OCI-LY1 (cell line): ENCODE results near the gene FILIP1.

ENCODE experiments used
- H2AFZ ChIP-seq: fragments of 200-600 bp; sonication (generic), shearing (Covaris generic); 2 replicates; pipeline ENCODE4 v1.6.0; 2014; ENCODE audit warnings: antibody characterized with exemption, mild to moderate bottlenecking, low read length
- H3F3A ChIP-seq: fragments of 200-600 bp; sonication (generic), shearing (Covaris generic); 2 replicates; pipeline ENCODE4 v1.6.0; 2014; ENCODE audit warnings: mild to moderate bottlenecking, antibody characterized with exemption, low read length, moderate library complexity; ENCODE audit not compliant: insufficient read depth
- H3K27ac ChIP-seq: fragments of 200-600 bp; sonication (generic); 2 replicates; pipeline ENCODE4 v1.5.1; 2014; ENCODE audit warnings: low read length, mixed run types, mild to moderate bottlenecking, low read depth; ENCODE audit not compliant: poor library complexity, severe bottlenecking
- H3K27me3 ChIP-seq: fragments of 200-600 bp; sonication (generic); 2 replicates; pipeline ENCODE4 v1.6.0; 2014; ENCODE audit warnings: antibody characterized with exemption, mild to moderate bottlenecking, low read length, moderate library complexity; ENCODE audit not compliant: insufficient read depth
- H3K36me3 ChIP-seq: fragments of 200-600 bp; sonication (generic); 2 replicates; pipeline ENCODE4 v1.6.1; 2014; ENCODE audit warnings: mild to moderate bottlenecking, antibody characterized with exemption, low read length, moderate library complexity, mixed read lengths; ENCODE audit not compliant: insufficient read depth
- H3K4me1 ChIP-seq: fragments of 200-600 bp; sonication (generic); 2 replicates; pipeline ENCODE4 v1.5.1; 2014; ENCODE audit warnings: mild to moderate bottlenecking, low read length, moderate library complexity; ENCODE audit not compliant: insufficient read depth, severe bottlenecking
- H3K4me2 ChIP-seq: fragments of 200-600 bp; sonication (generic), shearing (Covaris generic); 2 replicates; pipeline ENCODE4 v1.6.1; 2014; ENCODE audit warnings: low read length
- H3K4me3 ChIP-seq: fragments of 200-600 bp; sonication (generic); 2 replicates; pipeline ENCODE4 v1.5.1; 2014; ENCODE audit warnings: low read length, low read depth, mild to moderate bottlenecking, mixed read lengths; ENCODE audit not compliant: poor library complexity, severe bottlenecking
- H3K79me2 ChIP-seq: fragments of 200-600 bp; shearing (Covaris generic); 2 replicates; pipeline ENCODE4 v1.6.1; 2016; ENCODE audit warnings: mixed run types, low read length, mixed read lengths; ENCODE audit not compliant: insufficient read depth
- H3K9ac ChIP-seq: fragments of 200-600 bp; sonication (generic), shearing (Covaris generic); 2 replicates; pipeline ENCODE4 v1.6.1; 2014; ENCODE audit warnings: mild to moderate bottlenecking, low read length, mixed read lengths
- H3K9me2 ChIP-seq: fragments of 200-600 bp; sonication (generic), shearing (Covaris generic); 2 replicates; pipeline ENCODE4 v1.6.1; 2014; ENCODE audit warnings: low read depth, mild to moderate bottlenecking, low read length, mixed read lengths
- H3K9me3 ChIP-seq: fragments of 200-600 bp; shearing (Covaris generic); 2 replicates; pipeline ENCODE4 v1.6.1; 2014; ENCODE audit warnings: low read length, mixed read lengths
- H4K20me1 ChIP-seq: fragments of 200-600 bp; sonication (generic), shearing (Covaris generic); 2 replicates; pipeline ENCODE4 v1.6.0; 2016; ENCODE audit warnings: mild to moderate bottlenecking, low read length; ENCODE audit not compliant: insufficient read depth
- CTCF ChIP-seq: fragments of 200-600 bp; sonication (generic), shearing (Covaris generic); IDR thresholded peaks from 2 replicates; pipeline ENCODE4 v1.5.1; 2017; ENCODE audit warnings: mild to moderate bottlenecking, antibody characterized with exemption, low read length, moderate library complexity, mixed read lengths
- EZH2 ChIP-seq: fragments of 200-600 bp; sonication (generic), shearing (Covaris generic); IDR thresholded peaks from 2 replicates; pipeline ENCODE4 v1.8.0; 2017; ENCODE audit warnings: borderline replicate concordance, mixed run types, mild to moderate bottlenecking, antibody characterized with exemption, low read length, moderate library complexity, mixed read lengths

FILIP1 gene

GRCh38 chr6:75481936-75482593 is 11.5 kb downstream of the FILIP1 start:
- Histone ChIP-seq H3K4me3 (no peak overlapping the region), H3K27me3 (no peaks in the 10 kb centered on the region), H3K9me3 (no peaks in the 10 kb centered on the region), H3K9ac (no peak overlapping the region), H3K4me1 (no peaks in the 10 kb centered on the region), H3K4me2 (no peak overlapping the region), H3K79me2 (no peaks in the 10 kb centered on the region), H3F3A (no peaks in the 10 kb centered on the region), H3K27ac (no peak overlapping the region), H3K36me3 (no peaks in the 10 kb centered on the region), H3K9me2 (no peaks in the 10 kb centered on the region), H4K20me1 (no peaks in the 10 kb centered on the region), H2AFZ (no peak overlapping the region)
- TF ChIP-seq EZH2 = no peak
- no peak for TF ChIP-seq CTCF

- no peak overlapping the region for H3K4me3 ChIP-seq
- no peak overlapping the region for H3K27ac ChIP-seq
- H4K20me1 ChIP-seq = no peaks in the 10 kb centered on the region
- no peaks in the 10 kb centered on the region for H3F3A ChIP-seq
- H3K9ac ChIP-seq = no peak overlapping the region
- H3K27me3 ChIP-seq = no peaks in the 10 kb centered on the region
- H3K36me3 ChIP-seq = no peaks in the 10 kb centered on the region
- H3K9me3 ChIP-seq = no peaks in the 10 kb centered on the region
- no peak overlapping the region for H3K4me2 ChIP-seq
- no peak for TF ChIP-seq EZH2
- H3K4me1 ChIP-seq = no peaks in the 10 kb centered on the region
- no peak overlapping the region for H2AFZ ChIP-seq
- H3K9me2 ChIP-seq = no peaks in the 10 kb centered on the region
- H3K79me2 ChIP-seq = no peaks in the 10 kb centered on the region
Observed at GRCh38 chr6:75481394-75481793, 12.2 kb downstream of the FILIP1 start.

- H3K79me2 ChIP-seq = no peaks in the 10 kb centered on the region
- no peaks in the 10 kb centered on the region for H3K27me3 ChIP-seq
- TF ChIP-seq EZH2 (no peak), CTCF (no peak)
- H3K4me3 ChIP-seq = no peak overlapping the region
- no peak overlapping the region for H2AFZ ChIP-seq
- H3K9me3 ChIP-seq = no peaks in the 10 kb centered on the region
- H3K4me2 ChIP-seq = no peak overlapping the region
- H4K20me1 ChIP-seq = no peaks in the 10 kb centered on the region
- H3K36me3 ChIP-seq = no peaks in the 10 kb centered on the region
- H3F3A ChIP-seq = no peaks in the 10 kb centered on the region
- no peaks in the 10 kb centered on the region for H3K4me1 ChIP-seq
- no peak overlapping the region for H3K9ac ChIP-seq
- H3K27ac ChIP-seq = no peak overlapping the region
- H3K9me2 ChIP-seq = no peaks in the 10 kb centered on the region
Observed at GRCh38 chr6:75480425-75480824, 13.2 kb downstream of the FILIP1 start.

GRCh38 chr6:75479712-75480111 is 13.9 kb downstream of the FILIP1 start:
- no peak overlapping the region for H2AFZ ChIP-seq
- H4K20me1 ChIP-seq = no peaks in the 10 kb centered on the region
- H3K4me1 ChIP-seq = no peaks in the 10 kb centered on the region
- H3K4me3 ChIP-seq = no peak overlapping the region
- no peaks in the 10 kb centered on the region for H3K79me2 ChIP-seq
- no peaks in the 10 kb centered on the region for H3K27me3 ChIP-seq
- H3F3A ChIP-seq = no peaks in the 10 kb centered on the region
- H3K9ac ChIP-seq = no peak overlapping the region
- TF ChIP-seq EZH2 (no peak), CTCF (no peak)
- no peaks in the 10 kb centered on the region for H3K9me2 ChIP-seq
- no peak overlapping the region for H3K27ac ChIP-seq
- no peaks in the 10 kb centered on the region for H3K9me3 ChIP-seq
- no peaks in the 10 kb centered on the region for H3K36me3 ChIP-seq
- H3K4me2 ChIP-seq = no peak overlapping the region
